HG03354 (cell line): ENCODE data around the gene SLC45A1.

Source experiments
- ATAC-seq: cut with Tn5 transposase; IDR thresholded peaks from one replicate; pipeline ENCODE4 v1.9.1; 2021; ENCODE audit warnings: mild to moderate bottlenecking; ENCODE audit not compliant: unreplicated experiment, poor library complexity, severe bottlenecking

Gene SLC45A1

GRCh38 chr1:8307628-8308027 lies 10.3 kb upstream of the SLC45A1 start:
- ATAC-seq = no peak

- ATAC-seq = no peak
These were observed 6.7 kb upstream of the SLC45A1 start for GRCh38 chr1:8311068-8311718.

- ATAC-seq = no peak
These were observed 5.4 kb upstream of the SLC45A1 start for GRCh38 chr1:8312235-8313218.

DNA sequence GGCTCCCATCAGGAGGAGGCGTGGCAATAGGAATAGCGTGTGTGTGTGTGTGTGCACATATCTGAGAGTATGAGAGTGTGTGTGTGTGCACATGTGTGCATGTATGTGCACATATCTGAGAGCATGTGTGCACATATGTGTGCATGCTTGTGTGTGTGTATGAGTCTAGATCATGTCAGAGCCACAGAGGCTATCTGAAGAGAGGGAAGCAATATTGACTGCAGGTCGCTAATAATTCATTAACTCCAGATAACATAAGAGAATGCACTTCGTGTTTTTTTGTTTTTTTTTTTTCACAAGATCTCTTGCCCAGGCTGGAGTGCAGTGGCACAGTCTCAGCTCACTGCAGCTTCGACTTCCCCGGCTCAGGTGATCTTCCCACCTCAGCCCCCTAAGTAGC lies 4.7 kb upstream of the SLC45A1 start:
- ATAC-seq = no peak

- no peak for ATAC-seq
These were observed 3.3 kb upstream of the SLC45A1 start for GRCh38 chr1:8314346-8315280.

DNA sequence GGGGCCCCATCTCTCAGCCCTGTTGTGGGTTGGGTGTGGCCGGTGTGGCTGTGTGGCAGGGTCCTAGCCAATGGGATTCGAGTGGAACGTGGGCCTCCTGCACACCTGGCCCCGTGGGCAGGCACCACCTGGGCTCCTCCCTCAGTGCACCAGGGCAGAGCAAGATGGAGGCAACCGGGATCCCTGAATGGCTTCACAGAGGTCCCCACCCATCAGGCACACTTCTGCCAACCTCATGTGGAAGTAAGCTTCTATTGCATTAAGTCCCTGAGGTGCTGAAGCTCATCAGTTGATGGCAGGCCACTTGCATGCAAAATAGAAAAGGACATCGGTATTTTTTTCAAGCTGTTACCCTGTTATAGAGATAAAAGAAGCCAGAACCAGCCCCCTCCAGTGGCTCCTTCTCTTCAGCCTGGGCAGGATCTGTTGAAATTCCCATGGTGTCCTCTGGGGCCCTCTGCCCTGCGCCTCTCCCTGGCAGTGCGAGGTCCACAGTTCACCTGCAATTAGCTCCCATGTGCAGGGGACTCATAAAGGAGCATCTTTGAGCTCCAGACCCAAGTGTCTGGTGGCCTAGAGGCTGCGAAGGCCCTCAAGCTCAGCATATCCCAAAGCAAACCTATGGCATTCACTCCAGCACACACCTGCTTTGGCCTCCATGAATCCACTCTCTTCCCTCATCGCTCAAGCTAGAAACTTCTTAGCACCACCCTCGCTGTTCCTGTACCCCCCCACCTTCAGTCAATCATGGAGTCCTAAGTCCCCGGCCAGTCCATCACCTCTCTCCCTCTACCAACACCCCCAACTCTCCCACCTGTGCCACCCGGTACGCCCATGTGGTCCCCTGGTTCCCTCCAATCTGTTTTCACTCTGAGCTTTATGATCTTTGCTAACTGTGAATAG lies 2.1 kb upstream of the SLC45A1 start:
- no peak for ATAC-seq

- no peak for ATAC-seq
These were observed 522 bp downstream of the SLC45A1 start for GRCh38 chr1:8318436-8318835.

DNA sequence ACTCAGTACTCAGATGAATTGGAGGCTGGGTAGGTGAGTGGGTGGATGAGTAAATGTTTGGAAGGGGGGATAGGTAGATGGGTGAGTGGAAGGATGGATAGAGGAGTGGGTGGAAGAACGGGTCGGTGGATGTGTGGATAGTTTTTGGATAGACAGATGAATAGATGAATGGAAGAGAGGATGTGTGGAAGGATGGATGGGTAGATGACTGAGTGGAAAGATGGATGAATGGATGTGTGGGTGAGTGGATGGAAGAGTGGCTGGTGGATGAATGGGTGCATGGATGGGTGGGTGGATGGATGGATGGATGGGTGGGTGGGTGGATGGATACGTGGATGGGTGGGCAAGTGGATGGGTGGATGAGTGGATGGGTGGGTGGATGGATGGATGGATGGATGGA lies 3.7 kb downstream of the SLC45A1 start:
- ATAC-seq = no peak

DNA sequence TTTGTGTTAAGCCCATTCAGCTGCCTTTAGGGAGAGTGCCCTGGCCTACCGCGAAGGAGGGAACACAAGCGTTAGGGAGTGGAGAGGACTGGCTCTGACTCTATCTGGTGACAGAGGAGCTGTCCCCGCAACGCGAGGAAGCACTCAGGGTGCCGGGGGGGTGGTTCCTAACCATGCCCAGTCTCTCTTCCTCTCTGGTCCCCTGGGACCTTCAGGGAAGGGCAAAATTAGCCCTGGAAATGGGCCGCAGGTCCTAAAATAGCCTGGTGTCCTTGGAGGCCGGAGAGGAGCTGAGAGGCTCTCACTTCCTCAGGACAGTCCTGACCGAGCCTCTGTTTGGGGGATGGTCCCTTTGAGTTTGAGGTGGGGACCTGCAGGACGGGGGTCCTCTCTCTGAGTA lies 5.8 kb downstream of the SLC45A1 start:
- no peak for ATAC-seq

DNA sequence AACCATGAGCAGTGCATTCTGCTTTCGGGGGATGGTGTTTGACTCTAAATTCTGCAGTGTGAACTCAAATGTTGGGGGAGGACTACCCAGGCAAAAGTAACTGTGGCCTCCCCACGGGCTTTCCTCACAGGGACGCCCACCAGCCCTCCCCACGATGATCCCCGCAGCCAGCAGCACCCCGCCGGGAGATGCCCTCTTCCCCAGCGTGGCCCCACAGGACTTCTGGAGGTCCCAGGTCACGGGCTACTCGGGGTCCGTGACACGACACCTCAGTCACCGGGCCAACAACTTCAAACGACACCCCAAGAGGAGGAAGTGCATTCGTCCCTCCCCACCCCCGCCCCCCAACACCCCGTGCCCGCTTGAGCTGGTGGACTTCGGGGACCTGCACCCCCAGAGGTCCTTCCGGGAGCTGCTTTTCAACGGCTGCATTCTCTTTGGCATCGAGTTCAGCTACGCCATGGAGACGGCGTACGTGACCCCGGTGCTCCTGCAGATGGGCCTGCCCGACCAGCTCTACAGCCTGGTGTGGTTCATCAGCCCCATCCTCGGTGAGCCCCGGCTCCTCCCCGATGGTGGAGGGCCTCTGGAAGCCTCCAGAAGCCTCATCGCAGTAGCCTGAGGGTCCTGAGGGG lies 6.4 kb downstream of the SLC45A1 start:
- ATAC-seq = no peak

DNA sequence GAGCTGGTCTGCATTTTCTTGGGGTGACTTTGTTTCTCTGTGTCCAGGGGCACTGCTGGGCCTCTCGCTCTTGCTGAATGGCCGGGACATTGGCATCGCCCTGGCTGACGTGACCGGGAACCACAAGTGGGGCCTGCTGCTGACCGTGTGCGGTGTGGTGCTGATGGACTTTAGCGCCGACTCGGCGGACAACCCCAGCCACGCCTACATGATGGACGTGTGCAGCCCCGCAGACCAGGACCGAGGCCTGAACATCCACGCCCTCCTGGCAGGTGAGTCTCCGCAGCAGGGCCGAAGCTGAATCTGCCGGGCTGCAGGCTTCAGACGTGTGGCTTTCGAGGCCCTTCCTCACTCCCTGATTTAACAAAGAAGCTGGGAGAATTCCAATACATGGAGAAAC lies 7.9 kb downstream of the SLC45A1 start:
- no peak for ATAC-seq

- no peak for ATAC-seq
These were observed 8.4 kb downstream of the SLC45A1 start for GRCh38 chr1:8326265-8326664.

DNA sequence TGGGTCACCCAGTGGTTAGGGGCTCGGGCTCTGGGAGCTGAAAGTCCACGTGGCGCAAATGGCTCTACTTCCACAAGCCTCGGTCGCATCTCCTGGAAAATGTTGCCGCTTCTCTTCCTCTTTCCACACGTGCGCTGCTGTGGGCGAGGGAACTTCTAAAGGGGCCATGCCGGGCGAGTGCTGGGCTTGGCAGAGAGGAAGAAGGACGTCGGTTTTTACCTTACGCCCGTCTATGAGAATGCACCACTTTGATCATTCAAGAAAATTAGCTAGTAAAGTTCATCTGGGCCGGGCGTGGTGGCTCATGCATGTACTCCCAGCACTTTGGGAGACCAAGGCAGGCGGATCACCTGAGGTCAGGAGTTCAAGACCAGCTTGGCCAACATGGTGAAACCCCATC lies 10.4 kb downstream of the SLC45A1 start:
- ATAC-seq = no peak

- no peak for ATAC-seq
These were observed 11.5 kb downstream of the SLC45A1 start for GRCh38 chr1:8329439-8329838.

- ATAC-seq = no peak
These were observed 11.9 kb downstream of the SLC45A1 start for GRCh38 chr1:8329858-8330257.

GRCh38 chr1:8330271-8331125 lies 12.6 kb downstream of the SLC45A1 start:
- ATAC-seq = no peak

DNA sequence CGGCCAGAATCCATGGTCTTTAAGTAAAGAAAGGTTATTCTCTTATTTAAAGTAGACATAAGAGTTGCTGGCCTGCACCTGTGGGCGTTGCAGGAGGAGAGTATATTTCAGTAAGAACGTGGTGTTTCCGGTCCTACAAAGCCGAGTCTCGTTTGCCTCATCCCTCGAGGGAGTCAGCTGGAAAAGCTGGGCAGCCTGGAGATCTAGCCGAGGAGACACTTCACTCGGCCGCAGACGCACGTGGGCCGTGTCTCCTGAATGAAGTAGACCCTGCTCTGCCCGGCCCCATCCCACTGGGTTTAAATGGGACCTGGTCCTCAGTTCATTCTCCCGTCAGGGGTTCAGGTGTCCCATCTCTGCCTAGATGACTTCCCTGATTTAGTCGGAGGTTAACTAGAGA lies 14.9 kb downstream of the SLC45A1 start:
- no peak for ATAC-seq
